ENCODE data around the gene OLFM3. TPM values are rescaled to one million over a fixed set of nuclear protein-coding genes. Genes with fewer than 3 reads are reported as not detected.
A peak's percentile ranks its signal among the peaks of the same experiment; 100 is the strongest.

OLFM3 gene
- total RNA-seq, 2 donors from 2014 or later = 0.15 to 0.26 TPM

DNA sequence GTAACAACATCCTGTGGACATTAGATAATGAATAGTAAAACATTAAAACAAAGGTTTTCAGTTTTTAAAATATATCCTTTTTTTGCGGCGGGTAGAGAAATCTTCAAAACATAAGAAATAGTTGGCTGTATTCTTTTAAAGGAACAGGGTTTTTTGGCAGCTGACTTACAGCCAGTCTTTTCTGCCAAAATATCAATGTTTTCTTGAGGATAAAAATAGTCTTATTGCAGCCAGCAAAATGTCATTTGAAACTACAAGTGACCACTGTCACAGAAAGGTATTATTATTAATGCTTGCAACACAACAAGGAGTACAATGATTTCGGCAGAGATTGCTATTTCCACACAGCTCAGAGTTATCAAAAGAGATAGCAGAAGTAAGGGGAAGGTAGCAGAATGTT, 21.4 kb downstream of the OLFM3 start:
- no peaks in the 10 kb centered on the region for H3K27me3 ChIP-seq (ENCODE audit: control insufficient read depth, insufficient read depth, low read length, poor library complexity, severe bottlenecking)
- H3K9ac ChIP-seq (ENCODE audit: extremely low read depth, low read length, poor library complexity, severe bottlenecking) = no peak overlapping the region
- 83 to 100% methylated on average over 1 to 3 of the region's 3 CpGs for WGBS, 2 experiments (ENCODE audit: insufficient coverage in 1 of 2, insufficient read length in 1 of 2)
- H3K36me3 ChIP-seq (ENCODE audit: control insufficient read depth, insufficient read depth, low read length) = no peaks in the 10 kb centered on the region
- Mint-ChIP-seq H3K4me1 (peaks cover 11% of the 10 kb centered on the region), H3K9me3 (peaks cover 2% of the 10 kb centered on the region), H3K4me3 (no peak overlapping the region), H3K27me3 (ENCODE audit: insufficient read depth) (no peaks in the 10 kb centered on the region), H3K36me3 (ENCODE audit: low read depth) (no peaks in the 10 kb centered on the region), H3K27ac (no peak overlapping the region)
- no peak overlapping the region for H3K4me3 ChIP-seq (ENCODE audit: low read length)
- H3K9me3 ChIP-seq (ENCODE audit: control insufficient read depth, low read length) = no peaks in the 10 kb centered on the region
- H3K4me1 ChIP-seq (ENCODE audit: control insufficient read depth, insufficient read depth, low read length) = no peaks in the 10 kb centered on the region
- no peak for DNase-seq
- H3K27ac ChIP-seq (ENCODE audit: low read depth, low read length) = no peak overlapping the region
- no peak for TF ChIP-seq CTCF (conservative IDR thresholded peaks at IDR 0.05)

- H3K27ac Mint-ChIP-seq = no peak overlapping the region
- H3K4me1 Mint-ChIP-seq = peaks cover 12% of the 10 kb centered on the region
- Histone ChIP-seq H3K27ac (ENCODE audit: low read depth, low read length) (no peak overlapping the region), H3K4me3 (ENCODE audit: low read length) (no peak overlapping the region), H3K36me3 (ENCODE audit: control insufficient read depth, insufficient read depth, low read length) (no peaks in the 10 kb centered on the region), H3K27me3 (ENCODE audit: control insufficient read depth, insufficient read depth, low read length, poor library complexity, severe bottlenecking) (no peaks in the 10 kb centered on the region), H3K4me1 (ENCODE audit: control insufficient read depth, insufficient read depth, low read length) (no peaks in the 10 kb centered on the region), H3K9ac (ENCODE audit: extremely low read depth, low read length, poor library complexity, severe bottlenecking) (no peak overlapping the region), H3K9me3 (ENCODE audit: control insufficient read depth, low read length) (no peaks in the 10 kb centered on the region)
- DNase-seq = no peak
- no peak for TF ChIP-seq CTCF (conservative IDR thresholded peaks at IDR 0.05)
- H3K36me3 Mint-ChIP-seq (ENCODE audit: low read depth) = no peaks in the 10 kb centered on the region
- H3K9me3 Mint-ChIP-seq = peaks cover 2% of the 10 kb centered on the region
- H3K4me3 Mint-ChIP-seq = no peak overlapping the region
- no peaks in the 10 kb centered on the region for H3K27me3 Mint-ChIP-seq (ENCODE audit: insufficient read depth)
- WGBS, 2 experiments (ENCODE audit: insufficient coverage in 1 of 2, insufficient read length in 1 of 2) = 92 to 100% methylated on average over 1 to 2 of the region's 3 CpGs
These were observed 22.0 kb downstream of the OLFM3 start for GRCh38 chr1:101974599-101975274.

- Histone ChIP-seq H3K9me3 (ENCODE audit: control insufficient read depth, low read length) (no peaks in the 10 kb centered on the region), H3K27me3 (ENCODE audit: control insufficient read depth, insufficient read depth, low read length, poor library complexity, severe bottlenecking) (no peaks in the 10 kb centered on the region), H3K4me3 (ENCODE audit: low read length) (no peak overlapping the region), H3K4me1 (ENCODE audit: control insufficient read depth, insufficient read depth, low read length) (no peaks in the 10 kb centered on the region), H3K9ac (ENCODE audit: extremely low read depth, low read length, poor library complexity, severe bottlenecking) (no peak overlapping the region), H3K36me3 (ENCODE audit: control insufficient read depth, insufficient read depth, low read length) (no peaks in the 10 kb centered on the region), H3K27ac (ENCODE audit: low read depth, low read length) (no peak overlapping the region)
- WGBS, 2 experiments (ENCODE audit: insufficient coverage in 1 of 2, insufficient read length in 1 of 2) = 81 to 100% methylated on average over 1 of the region's 1 CpG
- H3K36me3 Mint-ChIP-seq (ENCODE audit: low read depth) = no peaks in the 10 kb centered on the region
- no peak overlapping the region for H3K4me3 Mint-ChIP-seq
- H3K27me3 Mint-ChIP-seq (ENCODE audit: insufficient read depth) = no peaks in the 10 kb centered on the region
- TF ChIP-seq CTCF (conservative IDR thresholded peaks at IDR 0.05) = peak; percentile 71
- peaks cover 12% of the 10 kb centered on the region for H3K4me1 Mint-ChIP-seq
- DNase-seq = no peak
- H3K9me3 Mint-ChIP-seq = no peaks in the 10 kb centered on the region
- H3K27ac Mint-ChIP-seq = no peak overlapping the region
These were observed 25.4 kb downstream of the OLFM3 start for GRCh38 chr1:101971304-101971703.

Data from endodermal cell (in vitro differentiated cells).